CD4-positive, alpha-beta T cell treated with Interleukin-4 for 4 hours (primary cell): ENCODE data around the gene MCRIP2.
A peak's percentile ranks its signal among the peaks of the same experiment; 100 is the strongest.
"Not testable (repeated sequence)": the region's sequence is repeated elsewhere in the genome, so short reads cannot be mapped to it uniquely, and the experiment has no call there.

Experiments used
- DNase-seq: peaks from one replicate; pipeline ENCODE4 v3.0.0-alpha.2; 2020

MCRIP2 gene

DNA sequence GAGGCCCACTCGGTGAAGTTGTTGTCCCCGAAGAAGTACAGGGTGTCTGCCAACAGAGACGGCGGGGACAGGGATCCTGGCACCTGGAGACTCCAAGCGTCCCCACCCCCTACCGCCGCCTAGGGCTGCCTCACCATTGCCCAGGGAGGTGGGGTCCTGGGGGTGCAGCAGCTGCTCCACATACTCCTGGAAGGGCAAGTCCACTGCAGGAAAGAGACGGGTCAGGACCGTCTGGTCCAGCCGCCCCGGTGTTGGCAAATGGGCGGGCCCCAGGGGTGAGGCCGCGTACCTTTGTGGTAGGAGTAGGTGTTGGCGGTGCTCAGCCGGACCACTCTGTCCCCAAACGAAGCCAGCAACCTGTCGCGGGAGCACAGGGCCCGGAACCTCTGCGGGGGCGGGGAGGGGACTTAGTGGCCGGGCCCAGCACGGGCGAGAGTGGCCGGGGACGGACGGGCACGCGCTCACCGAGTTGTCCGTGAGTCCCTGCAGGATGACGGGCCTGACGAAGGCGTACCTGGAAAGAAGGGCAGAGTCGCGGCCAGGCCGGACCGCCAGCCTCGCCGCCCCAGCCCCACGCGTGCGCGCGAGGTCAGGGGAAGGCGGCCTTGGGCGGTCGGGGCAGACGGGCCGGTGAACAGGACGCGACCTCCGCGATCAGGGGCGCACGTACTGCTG lies 41.9 kb downstream of the MCRIP2 start:
- no peak for DNase-seq

DNA sequence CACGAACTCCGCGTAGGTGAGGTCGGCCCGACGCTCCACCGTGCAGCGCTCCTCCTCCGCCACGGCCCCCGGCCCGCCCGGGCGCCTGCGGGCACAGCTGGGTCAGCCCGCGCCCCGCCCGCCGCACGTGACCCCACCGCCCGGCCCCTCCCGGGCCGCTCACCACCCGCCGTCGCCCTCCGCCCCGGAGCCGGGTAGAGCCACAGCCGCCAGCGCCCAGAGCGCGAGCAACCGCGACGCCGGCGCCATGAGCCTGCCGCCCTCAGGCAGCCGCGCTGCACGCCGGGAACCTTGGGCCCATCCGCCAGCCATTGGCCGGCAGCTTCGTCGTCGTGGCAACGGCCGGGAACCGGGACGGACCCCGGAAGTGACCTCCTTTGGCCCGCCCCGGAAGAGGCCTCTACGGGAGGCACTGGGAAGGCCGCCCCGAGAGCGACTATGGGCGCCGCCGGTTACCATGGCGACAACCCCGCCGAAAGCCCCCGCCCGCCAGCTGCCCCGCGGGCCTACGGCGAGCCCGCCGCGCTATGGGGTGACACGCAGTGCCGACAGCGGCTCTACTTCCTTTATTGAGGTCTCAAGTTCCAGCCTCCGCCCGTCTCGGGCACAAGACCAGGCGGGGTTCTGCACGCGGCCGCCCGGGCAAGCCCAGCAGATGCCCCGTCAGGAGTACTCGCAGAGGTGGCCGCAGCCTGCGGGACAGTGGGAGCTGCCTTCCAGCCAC lies 42.6 kb downstream of the MCRIP2 start, which contains the start of gene JMJD8:
Gene JMJD8, minus strand, starts transcription at position 264 of the 724 bp plus-strand sequence. Its CDS starts 15 bp downstream, at position 249.
- DNase-seq, result peak; percentile 97

DNA sequence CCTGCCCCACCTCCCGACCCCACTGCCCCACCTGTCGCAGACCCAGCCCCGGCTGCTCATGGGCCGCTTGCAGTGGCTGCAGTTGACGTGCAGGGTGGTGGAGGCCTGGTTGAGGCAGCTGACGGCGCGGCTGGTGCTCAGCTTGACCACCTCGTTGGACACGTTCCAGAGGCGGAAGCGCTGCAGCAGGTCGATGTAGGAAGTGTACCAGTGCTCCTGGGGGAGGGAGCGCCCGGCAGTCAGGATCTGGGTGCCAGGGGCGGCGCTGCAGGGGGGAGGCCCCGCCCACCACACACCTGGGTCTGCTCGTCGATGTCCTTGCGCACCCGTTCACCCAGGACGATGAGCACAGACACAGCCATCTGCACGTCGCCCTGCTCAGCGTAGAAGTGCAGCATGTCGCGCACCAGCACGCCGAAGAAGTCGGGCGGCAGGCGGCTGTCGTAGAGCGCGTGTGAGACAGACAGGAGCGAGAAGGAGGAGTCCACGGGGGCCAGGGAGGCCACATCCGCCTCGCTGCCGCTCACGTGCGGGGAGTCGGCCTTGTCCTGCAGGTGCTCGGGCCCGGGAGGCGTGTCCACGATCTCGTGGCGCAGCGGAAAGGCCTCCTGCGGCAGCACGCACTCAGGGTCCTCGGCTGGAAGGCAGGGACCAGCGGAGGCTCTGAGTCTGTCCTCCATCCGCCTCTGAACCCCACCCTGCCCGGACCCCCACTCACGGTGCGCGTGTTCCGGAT lies 43.5 kb downstream of the MCRIP2 start:
- no peak for DNase-seq

DNA sequence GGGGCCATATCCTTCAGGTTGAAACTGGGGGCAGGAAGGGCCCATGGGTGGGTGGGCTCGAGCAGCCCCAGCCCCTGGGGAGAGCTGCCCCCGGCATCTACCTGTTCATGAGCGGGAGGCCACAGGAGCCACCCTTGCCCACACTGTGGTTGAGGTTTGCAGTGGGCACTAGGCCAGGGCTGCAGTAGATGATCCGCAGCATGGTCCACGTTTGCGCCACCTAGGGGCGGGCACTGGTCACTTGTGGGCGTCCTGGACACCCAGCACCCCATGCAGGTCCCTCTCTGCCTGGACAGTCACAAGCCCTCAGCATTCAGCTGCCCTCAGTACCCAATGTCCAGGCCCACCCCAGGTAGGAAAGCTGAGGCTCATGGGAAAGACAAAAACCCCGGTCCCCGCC lies 44.3 kb downstream of the MCRIP2 start:
- no peak for DNase-seq

DNA sequence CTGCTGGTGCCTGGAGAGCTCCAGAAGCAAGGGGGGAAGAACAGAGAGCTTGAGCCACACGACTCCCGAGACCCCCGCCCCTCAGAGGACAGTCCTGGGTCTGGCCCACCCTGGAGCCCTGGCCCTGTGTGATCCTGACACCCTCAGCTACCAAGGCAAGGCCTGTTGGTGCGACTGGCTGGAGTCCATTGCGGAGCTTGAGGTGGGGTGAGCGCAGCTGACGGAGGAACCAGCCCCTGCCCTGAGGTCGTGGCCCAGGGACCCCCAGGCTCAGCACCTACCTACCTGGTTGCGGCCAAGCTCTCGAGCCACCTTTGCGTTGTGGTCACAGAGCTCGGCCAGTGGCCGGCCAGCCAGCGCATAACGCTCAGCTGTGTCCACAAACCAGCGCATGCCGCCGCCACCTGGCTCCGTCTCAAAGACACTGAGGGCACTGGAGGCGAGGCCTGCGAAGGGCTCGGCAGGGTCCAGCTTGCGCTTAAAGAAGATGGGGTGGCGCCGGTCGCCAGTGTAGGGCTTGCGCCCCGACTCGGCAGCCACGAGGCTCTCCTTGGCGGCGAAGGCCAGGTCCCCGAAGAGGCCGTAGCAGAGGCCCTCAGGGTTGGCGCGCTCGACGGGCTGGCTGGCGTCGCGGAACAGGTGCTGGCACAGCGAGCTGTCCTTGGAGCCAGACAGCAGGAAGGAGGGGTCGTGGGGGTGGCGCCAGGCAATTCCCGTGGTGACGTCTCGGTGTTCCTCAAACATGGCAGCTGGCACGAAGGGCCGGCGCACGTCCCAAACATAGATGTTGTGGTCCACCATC lies 45.0 kb downstream of the MCRIP2 start:
- DNase-seq, result no peak

DNA sequence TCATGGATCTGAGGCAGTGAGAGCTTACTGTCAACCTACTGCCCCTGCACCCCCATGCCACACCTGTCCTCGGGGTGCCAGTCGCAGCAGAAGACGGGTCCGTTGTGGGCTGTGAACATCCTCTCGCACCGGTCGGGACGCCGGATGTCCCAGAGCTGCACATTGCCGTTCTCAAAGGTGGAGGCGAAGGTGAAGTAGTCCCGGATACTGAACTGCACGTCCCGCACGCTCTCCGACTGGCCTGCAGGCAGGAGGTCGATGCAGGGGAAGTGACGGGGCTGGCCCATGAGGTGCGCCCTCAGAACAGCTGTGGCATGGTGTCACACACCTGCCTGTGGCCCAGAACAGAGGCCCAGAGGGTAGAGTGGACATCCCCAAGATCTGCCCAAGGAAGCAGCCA lies 45.9 kb downstream of the MCRIP2 start:
- no peak for DNase-seq

DNA sequence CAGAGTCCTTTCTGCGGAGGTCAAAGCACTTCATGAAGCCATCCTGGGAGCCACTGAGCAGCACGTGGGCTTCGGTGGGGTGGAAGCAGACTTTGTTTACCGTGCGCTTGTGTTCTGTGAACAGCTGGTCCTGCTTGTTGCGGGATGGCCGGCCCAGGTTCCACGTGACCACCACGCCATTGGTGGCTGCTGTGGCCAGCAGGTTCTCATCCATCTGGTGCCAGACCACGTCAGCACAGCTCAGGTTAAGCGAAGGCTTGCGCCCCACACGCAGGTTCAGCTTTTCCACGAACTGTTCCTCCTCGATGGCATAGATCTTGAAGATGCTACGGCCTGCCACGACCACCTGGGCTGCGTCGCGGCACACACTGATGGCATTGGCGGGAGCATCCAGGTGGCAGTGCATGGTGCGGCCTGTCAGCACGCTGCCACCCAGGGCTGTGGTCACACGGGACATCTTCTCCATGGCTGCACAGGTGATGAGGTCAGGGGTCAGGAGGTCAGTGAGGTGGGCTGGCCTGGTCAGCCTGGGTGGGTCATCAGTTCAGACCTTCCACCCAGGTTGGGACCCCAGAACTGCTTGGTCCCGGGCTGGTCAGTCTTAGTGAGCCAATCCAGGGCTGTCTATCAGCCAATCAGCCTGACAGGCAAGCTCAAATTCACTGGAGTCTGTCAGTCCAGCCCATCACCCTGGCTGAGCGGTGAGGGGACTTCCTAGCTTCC lies 47.7 kb downstream of the MCRIP2 start:
- DNase-seq, result no peak

DNA sequence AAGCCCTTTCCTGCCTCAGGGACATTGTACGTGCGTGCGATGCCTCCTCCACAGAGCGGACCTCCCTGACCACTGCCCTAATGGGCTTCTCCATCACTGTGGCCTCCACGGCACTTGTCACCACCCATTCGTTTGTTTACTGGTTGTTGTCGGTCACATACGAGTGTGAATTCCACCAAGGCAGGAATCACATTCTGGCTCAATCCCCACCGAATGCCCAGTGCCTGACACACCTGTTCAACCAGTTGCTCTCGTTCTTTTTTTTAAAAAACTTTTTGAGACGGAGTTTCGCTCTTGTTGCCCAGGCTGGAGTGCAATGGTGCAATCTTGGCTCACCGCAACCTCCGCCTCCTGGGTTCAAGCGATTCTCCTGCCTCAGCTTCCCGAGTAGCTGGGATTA lies 49.6 kb downstream of the MCRIP2 start:
- not testable (repeated sequence) for DNase-seq

DNA sequence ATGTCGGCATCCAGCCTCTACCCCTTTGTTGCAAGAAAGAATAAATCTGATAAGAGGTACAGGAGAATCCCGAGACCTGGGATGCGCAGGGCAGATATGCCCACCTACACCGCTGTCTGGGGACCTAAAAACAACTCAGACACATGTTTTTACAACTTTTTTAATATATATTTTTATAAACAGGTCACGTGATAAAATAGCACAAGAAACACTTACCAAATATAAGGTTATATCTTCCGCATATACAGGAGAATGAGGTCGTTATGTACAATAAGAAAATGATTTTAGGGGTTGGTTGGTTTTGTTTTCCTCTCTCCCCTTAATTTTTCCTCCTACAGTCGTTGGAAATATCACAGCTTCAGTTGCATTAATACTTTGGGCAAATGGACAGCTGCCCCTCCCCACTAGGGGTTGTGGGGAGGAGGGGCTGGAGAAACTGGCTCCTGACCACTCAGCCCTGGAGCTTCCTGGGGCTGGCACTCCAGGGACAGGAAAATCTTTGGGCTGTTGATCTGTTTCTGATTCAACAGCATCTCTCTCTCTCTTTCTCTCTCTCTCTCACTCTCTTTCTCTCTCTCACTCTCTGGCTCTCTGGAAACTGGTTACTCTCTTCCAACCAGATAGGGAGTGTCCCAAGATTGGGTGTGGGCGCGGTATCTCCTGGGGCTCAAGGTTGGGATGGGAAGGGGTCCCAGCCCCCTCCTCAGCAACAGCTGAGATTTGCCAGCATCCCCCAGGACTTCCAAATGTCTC lies 50.9 kb downstream of the MCRIP2 start:
- no peak for DNase-seq

DNA sequence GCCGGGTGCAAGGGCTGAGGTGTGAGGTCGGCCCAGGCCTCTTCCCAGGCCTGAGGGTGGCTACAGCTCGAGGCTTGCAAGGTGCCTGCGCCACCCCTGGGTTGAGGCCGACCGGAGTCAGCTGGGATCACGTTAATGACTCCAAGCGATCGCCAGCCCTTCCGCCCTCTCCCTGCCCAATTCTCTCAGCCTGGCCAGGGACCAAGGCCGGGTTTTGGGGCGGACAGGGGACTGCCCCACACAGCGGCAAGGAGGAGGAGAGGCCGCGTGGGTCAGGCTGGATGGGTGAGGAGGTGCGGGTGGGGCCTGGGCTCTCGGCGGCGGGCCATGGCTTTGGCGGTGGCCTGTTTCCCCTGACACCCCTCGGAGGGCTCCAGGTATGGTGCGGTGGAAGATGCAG lies 51.7 kb downstream of the MCRIP2 start:
- DNase-seq, result no peak

DNA sequence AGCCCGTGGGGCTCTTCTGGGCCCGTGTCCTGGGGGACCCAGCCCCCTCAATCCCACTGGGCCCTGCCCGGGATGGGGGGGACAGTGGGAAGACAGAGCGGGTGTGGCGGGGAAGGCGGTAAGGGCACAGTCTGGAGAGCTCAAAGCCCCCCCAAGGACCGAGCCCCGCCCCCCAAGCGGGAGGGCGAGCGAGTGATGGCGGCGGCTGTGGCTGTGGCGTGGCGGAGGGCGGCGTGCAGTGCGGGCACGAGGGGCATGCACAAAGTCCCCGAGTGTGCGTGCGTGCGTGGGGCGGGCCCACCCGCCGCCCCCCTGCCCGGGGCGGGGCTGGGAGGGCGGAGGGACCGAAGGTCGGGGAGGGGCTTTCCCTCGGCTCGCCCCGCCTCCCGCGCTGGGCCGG lies 52.1 kb downstream of the MCRIP2 start:
- DNase-seq, result no peak

DNA sequence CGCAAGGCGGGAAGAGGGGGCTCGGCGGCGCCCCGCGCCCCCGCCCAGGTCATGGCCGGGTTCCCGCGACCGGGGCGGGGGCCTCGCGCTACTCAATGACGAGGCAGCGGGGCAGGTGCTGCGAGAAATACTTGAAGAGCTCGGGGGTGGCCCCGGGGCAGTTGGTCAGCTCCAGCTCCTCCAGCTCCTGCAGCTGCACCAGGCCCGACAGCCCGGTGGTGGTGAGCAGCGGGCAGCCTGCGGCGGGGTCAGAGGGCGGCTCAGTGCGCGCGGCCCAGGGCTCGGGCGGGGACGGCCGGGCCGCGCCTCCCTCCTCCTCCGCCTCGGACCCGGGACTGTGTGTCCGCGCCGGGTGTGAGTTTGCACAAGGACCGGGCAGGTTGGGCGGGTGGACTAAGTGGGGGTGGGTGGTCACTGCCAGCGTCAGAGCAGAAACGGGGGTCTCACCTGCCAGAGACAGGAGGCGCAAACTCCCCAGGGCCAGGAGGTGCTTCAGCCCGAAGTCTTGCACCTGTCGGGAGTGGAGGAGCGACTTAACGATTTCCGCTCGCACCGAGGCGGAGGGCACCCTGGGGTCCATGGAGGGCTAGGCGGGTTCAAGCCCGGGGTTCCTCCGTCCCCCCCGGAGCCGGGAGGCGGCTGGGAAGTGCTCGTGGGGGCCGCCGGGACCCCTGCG lies 52.7 kb downstream of the MCRIP2 start:
- no peak for DNase-seq

DNA sequence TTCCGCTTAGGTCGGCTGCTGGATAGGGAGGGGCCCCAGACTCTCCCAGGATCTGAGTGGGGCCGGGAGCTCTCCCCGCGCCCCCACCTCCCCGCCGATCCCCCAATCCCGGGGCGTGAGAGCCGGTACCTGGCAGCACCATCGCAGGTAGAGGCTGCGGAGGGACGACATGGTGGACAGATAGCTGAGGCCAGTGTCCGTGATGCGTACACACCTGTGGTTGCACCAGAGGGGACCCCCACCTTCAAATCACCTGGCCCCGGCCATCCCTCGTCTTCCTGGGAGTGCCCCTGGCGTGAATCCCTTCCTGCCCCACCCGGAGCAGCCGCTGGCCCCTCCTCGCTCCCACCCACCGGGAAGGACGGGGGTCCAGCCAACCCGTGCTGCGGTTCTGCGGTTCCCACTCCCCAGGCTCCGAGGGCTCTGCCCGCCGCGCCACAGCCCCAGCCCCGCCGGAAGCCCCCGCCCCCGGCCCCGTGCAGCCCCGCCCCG lies 53.3 kb downstream of the MCRIP2 start:
- DNase-seq, result no peak

DNA sequence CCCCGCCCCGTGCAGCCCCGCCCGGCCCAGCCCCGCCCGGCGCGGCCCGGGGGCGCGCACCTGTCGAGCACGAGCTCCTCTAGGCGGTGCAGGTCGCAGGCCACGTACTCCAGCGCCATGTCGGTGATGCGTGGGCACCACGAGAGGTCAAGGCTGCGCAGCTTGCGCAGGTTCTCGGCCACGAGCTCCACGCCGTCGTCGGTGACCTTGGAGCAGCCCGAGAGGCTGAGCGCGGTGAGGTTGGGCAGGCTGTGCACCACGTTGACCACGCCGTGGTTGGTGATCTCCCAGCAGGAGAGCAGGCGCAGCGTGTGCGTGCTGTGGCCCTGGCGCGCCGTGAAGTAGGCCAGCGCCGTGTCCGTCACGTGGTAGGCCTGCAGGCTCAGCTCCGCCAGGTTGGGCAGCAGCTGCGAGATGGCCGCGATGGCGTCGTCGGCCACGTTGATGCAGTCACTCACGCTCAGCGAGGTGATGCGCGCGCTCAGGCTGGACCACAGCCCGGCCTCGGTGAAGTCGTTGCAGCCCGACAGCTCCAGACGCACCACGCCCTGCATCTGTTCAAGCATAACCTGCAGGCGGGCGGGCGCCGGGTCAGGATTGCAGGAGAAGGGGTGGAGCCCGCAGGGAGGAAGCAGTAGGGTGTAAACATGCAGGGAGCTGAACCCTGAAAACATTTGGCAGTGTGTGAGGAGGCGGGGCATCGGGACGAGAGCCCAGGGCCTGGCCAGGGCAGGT lies 53.9 kb downstream of the MCRIP2 start:
- peak; percentile 67 for DNase-seq
